ENCODE data around the gene TRIM10. TPM values are rescaled to one million over a fixed set of nuclear protein-coding genes. Genes with fewer than 3 reads are reported as not detected.

TRIM10 gene
- total and polyA plus RNA-seq, 3 experiments from 2014 or later, result not detected

- POLR2A ChIA-PET, result no interaction called here
- H3K9me3 ChIP-seq (ENCODE audit: low read length), result no peaks in the 10 kb centered on the region
- no peak within 1 kb of the TSS for H3K27ac Mint-ChIP-seq
- no peak within 1 kb of the TSS for H3K4me3 ChIP-seq (ENCODE audit: low read length)
- peaks cover 3 to 4% (median 3%) of the 10 kb centered on the region in 3 donors for H3K4me1 Mint-ChIP-seq
- CTCF ChIA-PET, result interaction anchor here (9.2 kb wide), 1 partner anchor 31 kb away, joined by 182 read pairs; no protein-coding TSS in a partner anchor
- H3K27me3 Mint-ChIP-seq, result peaks cover 16 to 55% of the 10 kb centered on the region in 2 donors
- DNase-seq, result no peak
- no peaks in the 10 kb centered on the region for H3K36me3 Mint-ChIP-seq
- peaks cover 4% of the 10 kb centered on the region for H3K4me1 ChIP-seq (ENCODE audit: insufficient read depth, low read length)
- no peaks in the 10 kb centered on the region for H3K36me3 ChIP-seq (ENCODE audit: insufficient read depth, low read length)
- no peak within 1 kb of the TSS for H3K4me3 Mint-ChIP-seq
- H3K9me3 Mint-ChIP-seq, result no peaks in the 10 kb centered on the region
- H3K27me3 ChIP-seq (ENCODE audit: insufficient read depth, low read length, poor library complexity, severe bottlenecking), result peaks cover 8% of the 10 kb centered on the region
- H3K27ac ChIP-seq (ENCODE audit: low read depth, low read length), result no peak within 1 kb of the TSS
Observed at GRCh38 chr6:30135757-30136156, 25.3 kb downstream of the TRIM10 start, which contains the start of gene TRIM40. Gene TRIM40, plus strand, starts transcription at chr6:30136140. Its CDS starts 897 bp downstream, at chr6:30137037.

GRCh38 chr6:30135147-30135546 is 25.9 kb downstream of the TRIM10 start:
- Histone ChIP-seq H3K36me3 (ENCODE audit: insufficient read depth, low read length) (no peaks in the 10 kb centered on the region), H3K27me3 (ENCODE audit: insufficient read depth, low read length, poor library complexity, severe bottlenecking) (peaks cover 8% of the 10 kb centered on the region), H3K4me3 (ENCODE audit: low read length) (no peak overlapping the region), H3K27ac (ENCODE audit: low read depth, low read length) (no peak overlapping the region), H3K9me3 (ENCODE audit: low read length) (no peaks in the 10 kb centered on the region), H3K4me1 (ENCODE audit: insufficient read depth, low read length) (peaks cover 7% of the 10 kb centered on the region)
- ChIA-PET POLR2A (no interaction called here), CTCF (interaction anchor here (9.2 kb wide), 1 partner anchor 30 kb away, joined by 182 read pairs; no protein-coding TSS in a partner anchor)
- H3K9me3 Mint-ChIP-seq, result no peaks in the 10 kb centered on the region
- H3K36me3 Mint-ChIP-seq, result no peaks in the 10 kb centered on the region
- H3K27ac Mint-ChIP-seq, result no peak overlapping the region
- no peak for DNase-seq
- H3K4me1 Mint-ChIP-seq, result peaks cover 3 to 9% (median 4%) of the 10 kb centered on the region in 3 donors
- H3K4me3 Mint-ChIP-seq, result no peak overlapping the region
- peaks cover 19 to 57% of the 10 kb centered on the region in 2 donors for H3K27me3 Mint-ChIP-seq

GRCh38 chr6:30131947-30132497 is 29.0 kb downstream of the TRIM10 start:
- H3K27me3 ChIP-seq (ENCODE audit: insufficient read depth, low read length, poor library complexity, severe bottlenecking), result peaks cover 16% of the 10 kb centered on the region
- H3K4me1 ChIP-seq (ENCODE audit: insufficient read depth, low read length), result peaks cover 7% of the 10 kb centered on the region
- H3K27ac ChIP-seq (ENCODE audit: low read depth, low read length), result no peak overlapping the region
- Mint-ChIP-seq H3K27me3 (peaks cover 26 to 71% of the 10 kb centered on the region in 2 donors), H3K4me1 (peaks cover 3 to 15% (median 4%) of the 10 kb centered on the region in 3 donors), H3K4me3 (no peak overlapping the region), H3K27ac (no peak overlapping the region), H3K36me3 (no peaks in the 10 kb centered on the region), H3K9me3 (no peaks in the 10 kb centered on the region)
- no peak overlapping the region for H3K4me3 ChIP-seq (ENCODE audit: low read length)
- POLR2A ChIA-PET, result no interaction called here
- no peak for DNase-seq
- H3K9me3 ChIP-seq (ENCODE audit: low read length), result no peaks in the 10 kb centered on the region
- H3K36me3 ChIP-seq (ENCODE audit: insufficient read depth, low read length), result no peaks in the 10 kb centered on the region
- CTCF ChIA-PET, result interaction anchor here (1.0 to 9.2 kb wide), 15 partner anchors 9 to 284 kb away, joined by 3 to 182 read pairs (median 4); partner anchors contain the start of gene TRIM31

GRCh38 chr6:30130887-30131862 is 29.8 kb downstream of the TRIM10 start:
- no peaks in the 10 kb centered on the region for H3K36me3 ChIP-seq (ENCODE audit: insufficient read depth, low read length)
- peaks cover 34 to 79% of the 10 kb centered on the region in 2 donors for H3K27me3 Mint-ChIP-seq
- no peak overlapping the region for H3K4me3 ChIP-seq (ENCODE audit: low read length)
- ChIA-PET CTCF (interaction anchor here (0.6 to 9.2 kb wide), 23 partner anchors 10 to 406 kb away, joined by 3 to 182 read pairs (median 4); partner anchors contain the start of gene TRIM31), POLR2A (interaction anchor here (1.8 kb wide), 1 partner anchor 29 kb away, joined by 6 read pairs; no protein-coding TSS in a partner anchor)
- peaks cover 7% of the 10 kb centered on the region for H3K4me1 ChIP-seq (ENCODE audit: insufficient read depth, low read length)
- peak; percentile 50 to 82 (median 74) for DNase-seq
- H3K27ac Mint-ChIP-seq, result peak overlapping the region in 1 of 8 donors; percentile 48
- peaks cover 3 to 15% (median 4%) of the 10 kb centered on the region in 3 donors for H3K4me1 Mint-ChIP-seq
- H3K27me3 ChIP-seq (ENCODE audit: insufficient read depth, low read length, poor library complexity, severe bottlenecking), result peaks cover 16% of the 10 kb centered on the region
- H3K36me3 Mint-ChIP-seq, result no peaks in the 10 kb centered on the region
- no peak overlapping the region for H3K27ac ChIP-seq (ENCODE audit: low read depth, low read length)
- no peaks in the 10 kb centered on the region for H3K9me3 ChIP-seq (ENCODE audit: low read length)
- H3K4me3 Mint-ChIP-seq, result peak overlapping the region in 1 of 7 donors; percentile 21
- H3K9me3 Mint-ChIP-seq, result no peaks in the 10 kb centered on the region

- Histone ChIP-seq H3K36me3 (ENCODE audit: insufficient read depth, low read length) (no peaks in the 10 kb centered on the region), H3K4me1 (ENCODE audit: insufficient read depth, low read length) (peaks cover 7% of the 10 kb centered on the region), H3K27me3 (ENCODE audit: insufficient read depth, low read length, poor library complexity, severe bottlenecking) (peaks cover 16% of the 10 kb centered on the region), H3K27ac (ENCODE audit: low read depth, low read length) (no peak overlapping the region), H3K4me3 (ENCODE audit: low read length) (no peak overlapping the region), H3K9me3 (ENCODE audit: low read length) (no peaks in the 10 kb centered on the region)
- peaks cover 3 to 15% (median 4%) of the 10 kb centered on the region in 3 donors for H3K4me1 Mint-ChIP-seq
- H3K9me3 Mint-ChIP-seq, result no peaks in the 10 kb centered on the region
- CTCF ChIA-PET, result interaction anchor here (0.6 to 9.2 kb wide), 15 partner anchors 8 to 405 kb away, joined by 3 to 182 read pairs (median 4); no protein-coding TSS in a partner anchor
- H3K36me3 Mint-ChIP-seq, result no peaks in the 10 kb centered on the region
- POLR2A ChIA-PET, result interaction anchor here (1.8 kb wide), 1 partner anchor 29 kb away, joined by 6 read pairs; no protein-coding TSS in a partner anchor
- H3K4me3 Mint-ChIP-seq, result no peak overlapping the region
- no peak for DNase-seq
- peaks cover 38 to 83% of the 10 kb centered on the region in 2 donors for H3K27me3 Mint-ChIP-seq
- no peak overlapping the region for H3K27ac Mint-ChIP-seq
Observed at GRCh38 chr6:30130179-30130679, 30.8 kb downstream of the TRIM10 start.

GRCh38 chr6:30129265-30130178 is 31.5 kb downstream of the TRIM10 start:
- no peak overlapping the region for H3K27ac Mint-ChIP-seq
- ChIA-PET POLR2A (interaction anchor here (1.8 kb wide), 1 partner anchor 28 kb away, joined by 6 read pairs; no protein-coding TSS in a partner anchor), CTCF (interaction anchor here (1.2 to 9.2 kb wide), 2 partner anchors 9 to 25 kb away, joined by 3 to 182 read pairs; no protein-coding TSS in a partner anchor)
- peaks cover 16% of the 10 kb centered on the region for H3K27me3 ChIP-seq (ENCODE audit: insufficient read depth, low read length, poor library complexity, severe bottlenecking)
- H3K4me1 ChIP-seq (ENCODE audit: insufficient read depth, low read length), result peaks cover 7% of the 10 kb centered on the region
- H3K27me3 Mint-ChIP-seq, result peaks cover 40 to 89% of the 10 kb centered on the region in 2 donors
- DNase-seq, result no peak
- no peaks in the 10 kb centered on the region for H3K9me3 ChIP-seq (ENCODE audit: low read length)
- no peak overlapping the region for H3K4me3 Mint-ChIP-seq
- no peak overlapping the region for H3K4me3 ChIP-seq (ENCODE audit: low read length)
- no peak overlapping the region for H3K27ac ChIP-seq (ENCODE audit: low read depth, low read length)
- peaks cover 3 to 15% (median 4%) of the 10 kb centered on the region in 3 donors for H3K4me1 Mint-ChIP-seq
- no peaks in the 10 kb centered on the region for H3K36me3 Mint-ChIP-seq
- H3K9me3 Mint-ChIP-seq, result no peaks in the 10 kb centered on the region
- H3K36me3 ChIP-seq (ENCODE audit: insufficient read depth, low read length), result no peaks in the 10 kb centered on the region
